ENCODE measurements around the gene AARS2. TPM values are rescaled to one million over a fixed set of nuclear protein-coding genes. Genes with fewer than 3 reads are reported as not detected.
"Not testable (repeated sequence)": the region's sequence is repeated elsewhere in the genome, so short reads cannot be mapped to it uniquely, and the experiment has no call there.

AARS2 gene
- total and polyA plus RNA-seq, 9 of the 15 experiments (the other 6 are each of a cell fraction or from before 2014, with no cell fraction given) = 0.97 to 34.0 (median 18.3) TPM

DNA sequence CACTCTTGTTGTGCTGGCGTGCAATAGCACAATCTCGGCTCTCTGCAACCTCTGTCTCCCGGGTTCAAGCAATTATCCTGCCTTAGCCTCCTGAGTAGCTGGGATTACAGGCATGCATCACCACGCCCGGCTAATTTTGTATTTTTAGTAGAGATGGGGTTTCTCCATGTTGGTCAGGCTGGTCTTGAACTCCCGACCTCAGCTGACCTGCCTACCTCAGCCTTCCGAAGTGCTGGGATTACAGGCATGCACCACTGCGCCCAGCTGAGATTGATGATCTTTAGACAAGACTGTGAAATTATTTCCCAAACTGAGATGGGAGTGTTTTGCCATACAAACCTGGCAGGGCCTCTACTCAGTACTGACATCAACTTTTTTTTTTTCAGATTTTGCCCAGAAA is 1.5 kb upstream of the AARS2 start:
- Histone ChIP-seq H3K79me2 (ENCODE audit: control insufficient read depth, insufficient read depth, low read length) (peaks cover 15% of the 10 kb centered on the region), H3K27me3 (ENCODE audit: control insufficient read depth in 2 of 2, insufficient read depth in 2 of 2, low read length in 2 of 2) (peaks cover 23 to 25% of the 10 kb centered on the region in 2 experiments; a peak in 4 of 5 replicates), H3K36me3 (ENCODE audit: control insufficient read depth, insufficient read depth, low read length) (peaks cover 26% of the 10 kb centered on the region)
- ATAC-seq; CTCF ChIA-PET (ENCODE audit: low intra/inter-chr PET ratio); in situ Hi-C loops (cut with MboI); H3K4me1 ChIP-seq (replicated peaks in 1 of 2; ENCODE audit: control insufficient read depth in 2 of 2, insufficient read depth in 2 of 2, low read length in 2 of 2); BruUV-seq (replicated peaks); H2AFZ ChIP-seq (ENCODE audit: low read depth, low read length); H4K20me1 ChIP-seq (replicated peaks; ENCODE audit: control insufficient read depth, insufficient read depth, low read length); FAIRE-seq; H3K4me3 ChIP-seq; H3K4me2 ChIP-seq (ENCODE audit: insufficient read depth, low read length); H3K27ac ChIP-seq (ENCODE audit: extremely low read depth, low read depth, low read length); H3K9ac ChIP-seq (ENCODE audit: insufficient read depth in 1 of 2, low read depth in 2 of 2, low read length in 2 of 2); H3K9me1 ChIP-seq (ENCODE audit: control insufficient read depth, insufficient read depth, low read length); H3K9me3 ChIP-seq (replicated peaks; ENCODE audit: control insufficient read depth, insufficient read depth, low read depth, low read length); intact Hi-C loops (cut with micrococcal nuclease); DNase-seq (ENCODE audit: extremely low read depth in 1 of 4, low spot score in 3 of 4): not testable (repeated sequence)
- POLR2A ChIA-PET = interaction anchor here (0.7 to 11.9 kb wide), 4 partner anchors 9 to 528 kb away, joined by 3 to 116 read pairs (median 10); no protein-coding TSS in a partner anchor
- WGBS (ENCODE audit: insufficient coverage, low coverage, missing lambda C conversion rate) = 22% methylated on average over 8 of the region's 8 CpGs

DNA sequence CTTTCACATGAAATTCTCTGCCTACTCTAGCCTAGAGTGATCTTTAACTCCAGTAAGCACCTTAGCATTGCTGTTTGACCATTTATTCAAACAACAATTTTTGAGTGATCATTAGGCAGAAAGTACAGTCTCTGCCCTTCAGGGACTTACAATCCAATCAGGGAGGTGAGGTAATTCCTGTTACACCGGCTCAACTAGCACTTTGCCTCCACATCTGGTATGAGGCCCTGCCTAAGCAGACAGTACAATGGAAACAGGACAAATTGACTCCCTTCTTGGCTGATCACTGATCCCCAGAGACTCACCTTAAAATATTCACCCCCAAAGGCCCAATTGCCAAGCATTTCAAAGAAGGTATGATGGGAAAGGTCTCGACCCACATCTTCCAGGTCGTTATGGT is 1.4 kb downstream of the AARS2 start:
- Histone ChIP-seq H3K4me2 (ENCODE audit: insufficient read depth, low read length) (peak overlapping the region; percentile 91), H3K9ac (ENCODE audit: insufficient read depth in 1 of 2, low read depth in 2 of 2, low read length in 2 of 2) (peak overlapping the region in 1 of 2 experiments; percentile 94; a peak in 2 of 4 replicates), H4K20me1 (replicated peaks; ENCODE audit: control insufficient read depth, insufficient read depth, low read length) (no peaks in the 10 kb centered on the region; the same call in 1 of the 2 replicates), H3K9me3 (replicated peaks; ENCODE audit: control insufficient read depth, insufficient read depth, low read depth, low read length) (no peaks in the 10 kb centered on the region), H3K79me2 (ENCODE audit: control insufficient read depth, insufficient read depth, low read length) (peaks cover 15% of the 10 kb centered on the region), H2AFZ (ENCODE audit: low read depth, low read length) (no peak overlapping the region), H3K4me3 (no peak overlapping the region), H3K9me1 (ENCODE audit: control insufficient read depth, insufficient read depth, low read length) (no peaks in the 10 kb centered on the region), H3K27ac (ENCODE audit: extremely low read depth, low read depth, low read length) (no peak overlapping the region), H3K4me1 (replicated peaks in 1 of 2; ENCODE audit: control insufficient read depth in 2 of 2, insufficient read depth in 2 of 2, low read length in 2 of 2) (peaks cover 6 to 9% of the 10 kb centered on the region in 2 experiments; a peak in 3 of 5 replicates), H3K36me3 (ENCODE audit: control insufficient read depth, insufficient read depth, low read length) (peaks cover 48% of the 10 kb centered on the region), H3K27me3 (ENCODE audit: control insufficient read depth in 2 of 2, insufficient read depth in 2 of 2, low read length in 2 of 2) (peaks cover 8 to 9% of the 10 kb centered on the region in 2 experiments; a peak in 3 of 5 replicates)
- 71% methylated on average over 3 of the region's 3 CpGs for WGBS (ENCODE audit: insufficient coverage, low coverage, missing lambda C conversion rate)
- TF ChIP-seq FOXK1 (CRISPR knock-in tag; IDR thresholded peaks at IDR 0.05; ENCODE audit: borderline replicate concordance) = 0 out of 2 replicates have a peak, but pooled peaks have one; percentile 53
- TF ChIP-seq KDM5B (IDR thresholded peaks at IDR 0.05; ENCODE audit: insufficient replicate concordance, low read depth, low read length) = peak; percentile 33
- TF ChIP-seq MAFG (tag; conservative IDR thresholded peaks at IDR 0.05) = no peak
- no peak for TF ChIP-seq ETV6 (IDR thresholded peaks at IDR 0.05; ENCODE audit: borderline replicate concordance in 1 of 2, low read depth in 2 of 2, low read length in 1 of 2)
- 0 out of 2 replicates have a peak, but pooled peaks have one; percentile 42 for TF ChIP-seq ETV6 (CRISPR knock-in tag; IDR thresholded peaks at IDR 0.05; ENCODE audit: borderline replicate concordance)
- ChIA-PET CTCF (ENCODE audit: low intra/inter-chr PET ratio) (interaction anchor here (0.6 kb wide), 1 partner anchor 27 kb away, joined by 3 read pairs; no protein-coding TSS in a partner anchor), POLR2A (interaction anchor here (0.6 to 11.9 kb wide), 8 partner anchors 7 to 65 kb away, joined by 3 to 116 read pairs (median 4); partner anchors contain the start of gene HSP90AB1)
- DNase-seq (ENCODE audit: extremely low read depth in 1 of 4, low spot score in 3 of 4) = no peak
- in situ Hi-C loops (cut with MboI) (no loop called here), intact Hi-C loops (cut with micrococcal nuclease) (no loop called here)
- FAIRE-seq = no peak
- no peak for ATAC-seq
- BruUV-seq (replicated peaks) = no TSS peak
